Measurements from ENCODE around the gene CDYL. TPM values are rescaled to one million over a fixed set of nuclear protein-coding genes. Genes with fewer than 3 reads are reported as not detected.

CDYL gene
- total and polyA plus RNA-seq, 4 donors, result 3.3 to 25.4 (median 11.0) TPM

GRCh38 chr6:4932228-4932903 lies 156.2 kb downstream of the CDYL start (continued):
- TF ChIP-seq ZBTB33 (IDR thresholded peaks at IDR 0.05), result no peak

GRCh38 chr6:4935486-4935885 lies 159.3 kb downstream of the CDYL start:
- Histone ChIP-seq H3K27me3 (ENCODE audit: control insufficient read depth in 4 of 4, insufficient read depth in 4 of 4, low read length in 3 of 4) (no peaks in the 10 kb centered on the region), H3K4me3 (ENCODE audit: low read depth in 1 of 3, low read length in 3 of 3) (no peak overlapping the region), H3K9me3 (ENCODE audit: control insufficient read depth in 4 of 4, low read length in 3 of 4) (no peaks in the 10 kb centered on the region), H3K27ac (ENCODE audit: low read depth in 1 of 2, low read length in 2 of 2) (no peak overlapping the region), H3K36me3 (ENCODE audit: control insufficient read depth in 4 of 4, insufficient read depth in 3 of 4, low read depth in 1 of 4, low read length in 3 of 4) (peaks cover 0 to 2% (median 0%) of the 10 kb centered on the region in 4 donors), H3K9ac (ENCODE audit: low read depth in 1 of 2, low read length in 2 of 2) (no peak overlapping the region), H3K4me1 (ENCODE audit: control insufficient read depth in 4 of 4, insufficient read depth in 4 of 4, low read length in 3 of 4) (peaks cover 0 to 3% (median 0%) of the 10 kb centered on the region in 4 donors)
- TF ChIP-seq EGR1 (IDR thresholded peaks at IDR 0.05; ENCODE audit: low read depth in 2 of 2) (no peak), ZBTB33 (IDR thresholded peaks at IDR 0.05) (no peak), CTCF (IDR thresholded peaks at IDR 0.05; ENCODE audit: low read depth, low read length, missing input control) (no peak), GABPA (IDR thresholded peaks at IDR 0.05 in 1 of 2, conservative IDR thresholded peaks at IDR 0.05 in 1 of 2) (no peak), TAF1 (conservative IDR thresholded peaks at IDR 0.05) (no peak), YY1 (IDR thresholded peaks at IDR 0.05) (no peak), ATF3 (IDR thresholded peaks at IDR 0.05) (no peak), HNF4A (conservative IDR thresholded peaks at IDR 0.05) (no peak), FOXA2 (IDR thresholded peaks at IDR 0.05) (no peak), RXRA (IDR thresholded peaks at IDR 0.05) (no peak), REST (IDR thresholded peaks at IDR 0.05) (no peak), JUND (IDR thresholded peaks at IDR 0.05) (no peak), RAD21 (IDR thresholded peaks at IDR 0.05) (no peak), SP1 (IDR thresholded peaks at IDR 0.05) (no peak), MAX (IDR thresholded peaks at IDR 0.05) (no peak), HNF4G (IDR thresholded peaks at IDR 0.05) (no peak), FOXA1 (IDR thresholded peaks at IDR 0.05) (no peak)
- DNase-seq (ENCODE audit: low spot score), result no peak
- 91% methylated on average over 10 of the region's 10 CpGs for WGBS

Data from liver (tissue), 9 donors.